PC-3 (cell line): ENCODE data around the gene MYO5B.

Experiments used
- EZH2 ChIP-seq: fragments of 300-600 bp; sonication (generic); IDR thresholded peaks from one replicate; pipeline ENCODE4 v1.6.1; 2017; ENCODE audit warnings: antibody characterized with exemption, mild to moderate bottlenecking, low read length; ENCODE audit not compliant: unreplicated experiment
- TF ChIP-seq, protein P1 (sequence below): fragments of 300-600 bp; sonication (generic); conservative IDR thresholded peaks from 2 replicates; pipeline ENCODE4 v1.5.1; 2017; ENCODE audit warnings: antibody characterized with exemption, low read depth, mild to moderate bottlenecking, low read length

DNA sequence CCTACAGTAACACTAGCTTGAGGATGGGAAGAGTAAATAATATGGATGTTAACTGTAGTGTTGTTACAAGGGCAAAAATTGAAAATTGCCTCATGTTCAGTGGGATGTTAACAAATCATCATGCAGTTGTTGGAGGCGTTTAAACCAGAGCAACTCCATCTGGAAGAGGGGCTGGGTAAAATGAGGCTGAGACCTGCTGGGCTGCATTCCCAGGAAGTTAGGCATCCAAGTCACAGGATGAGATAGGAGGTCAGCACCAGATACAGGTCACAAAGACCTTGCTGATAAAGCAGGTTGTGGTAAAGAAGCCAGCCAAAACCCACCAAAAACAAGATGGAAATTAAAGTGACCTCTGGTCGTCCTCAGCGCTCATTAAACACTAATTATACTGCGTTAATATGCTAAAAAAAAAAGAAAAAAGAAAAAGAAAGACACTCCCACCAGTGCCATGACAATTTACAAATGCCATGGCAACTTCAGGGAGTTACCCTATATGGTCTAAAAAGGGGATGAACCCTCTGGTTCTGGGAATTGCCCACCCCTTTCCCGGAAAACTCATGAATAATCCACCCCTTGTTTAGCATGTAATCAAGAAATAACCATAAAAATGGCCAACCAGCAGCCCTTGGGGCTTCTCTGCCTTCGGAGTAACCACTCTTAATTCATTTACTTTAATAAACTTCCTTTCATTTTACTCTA, 101.4 kb downstream of the MYO5B start:
- no peak for TF ChIP-seq EZH2
- TF ChIP-seq, protein P1, sequence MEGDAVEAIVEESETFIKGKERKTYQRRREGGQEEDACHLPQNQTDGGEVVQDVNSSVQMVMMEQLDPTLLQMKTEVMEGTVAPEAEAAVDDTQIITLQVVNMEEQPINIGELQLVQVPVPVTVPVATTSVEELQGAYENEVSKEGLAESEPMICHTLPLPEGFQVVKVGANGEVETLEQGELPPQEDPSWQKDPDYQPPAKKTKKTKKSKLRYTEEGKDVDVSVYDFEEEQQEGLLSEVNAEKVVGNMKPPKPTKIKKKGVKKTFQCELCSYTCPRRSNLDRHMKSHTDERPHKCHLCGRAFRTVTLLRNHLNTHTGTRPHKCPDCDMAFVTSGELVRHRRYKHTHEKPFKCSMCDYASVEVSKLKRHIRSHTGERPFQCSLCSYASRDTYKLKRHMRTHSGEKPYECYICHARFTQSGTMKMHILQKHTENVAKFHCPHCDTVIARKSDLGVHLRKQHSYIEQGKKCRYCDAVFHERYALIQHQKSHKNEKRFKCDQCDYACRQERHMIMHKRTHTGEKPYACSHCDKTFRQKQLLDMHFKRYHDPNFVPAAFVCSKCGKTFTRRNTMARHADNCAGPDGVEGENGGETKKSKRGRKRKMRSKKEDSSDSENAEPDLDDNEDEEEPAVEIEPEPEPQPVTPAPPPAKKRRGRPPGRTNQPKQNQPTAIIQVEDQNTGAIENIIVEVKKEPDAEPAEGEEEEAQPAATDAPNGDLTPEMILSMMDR, result no peak
